Nephron (organoid): Measurements from ENCODE around the gene USP20.

Experiments
- H3K27ac Mint-ChIP-seq, 3 experiments: 2 replicates each; pipeline ENCODE4 v1.8.0; 2020; ENCODE audit warnings: mixed read lengths in 3 of 3, mild to moderate bottlenecking in 2 of 3, moderate library complexity in 1 of 3
- H3K27me3 Mint-ChIP-seq: 2 replicates; pipeline ENCODE4 v1.8.0; 2021; ENCODE audit warnings: low read depth, mild to moderate bottlenecking, moderate library complexity, mixed read lengths
- H3K36me3 Mint-ChIP-seq: 2 replicates; pipeline ENCODE4 v1.8.0; 2020; ENCODE audit warnings: low read depth, mixed read lengths
- H3K4me1 Mint-ChIP-seq: 2 replicates; pipeline ENCODE4 v1.8.0; 2020; ENCODE audit warnings: mixed read lengths
- H3K4me3 Mint-ChIP-seq, 3 experiments: 2 replicates each; pipeline ENCODE4 v1.8.0; 2020; ENCODE audit warnings: mild to moderate bottlenecking in 3 of 3, mixed read lengths in 3 of 3, moderate library complexity in 2 of 3
- H3K9me3 Mint-ChIP-seq: 2 replicates; pipeline ENCODE4 v1.8.0; 2020; ENCODE audit warnings: mixed read lengths
- CTCF ChIP-seq, 3 experiments: fragments of 200-600 bp; sonication (generic); IDR thresholded peaks; one replicate each; pipeline ENCODE4 v1.5.0; 2021; ENCODE audit warnings: antibody characterized with exemption in 3 of 3; ENCODE audit not compliant: unreplicated experiment in 3 of 3

Gene USP20

DNA sequence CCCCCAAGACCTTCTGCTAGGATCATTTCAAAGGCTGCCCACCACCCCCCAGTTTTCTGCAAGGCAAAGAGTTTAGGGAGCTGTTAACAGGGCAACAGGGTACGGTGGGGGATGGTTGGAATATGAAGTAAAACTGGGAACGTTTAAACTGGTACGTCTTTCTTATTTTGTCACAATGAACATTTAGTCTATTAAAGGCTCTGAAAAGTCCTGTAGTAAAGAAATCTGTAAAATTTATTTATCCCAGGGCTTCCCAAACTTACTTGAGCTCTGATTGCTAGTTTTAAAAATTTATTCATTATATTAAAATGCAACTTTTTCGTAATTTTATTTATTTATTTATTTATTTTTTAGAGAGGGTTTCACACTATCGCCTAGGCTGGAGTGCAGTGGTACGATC, 62.0 kb downstream of the USP20 start:
- H3K4me3 Mint-ChIP-seq, result no peak overlapping the region
- TF ChIP-seq CTCF (IDR thresholded peaks at IDR 0.05; ENCODE audit: unreplicated experiment in 3 of 3), result no peak
- peaks cover 61% of the 10 kb centered on the region for H3K36me3 Mint-ChIP-seq
- H3K27me3 Mint-ChIP-seq, result no peaks in the 10 kb centered on the region
- peaks cover 6% of the 10 kb centered on the region for H3K4me1 Mint-ChIP-seq
- H3K9me3 Mint-ChIP-seq, result no peaks in the 10 kb centered on the region
- no peak overlapping the region for H3K27ac Mint-ChIP-seq

GRCh38 chr9:129898185-129898584, 62.9 kb downstream of the USP20 start:
- Mint-ChIP-seq H3K4me3 (no peak overlapping the region), H3K27me3 (no peaks in the 10 kb centered on the region), H3K4me1 (no peaks in the 10 kb centered on the region), H3K27ac (no peak overlapping the region), H3K36me3 (peaks cover 66% of the 10 kb centered on the region), H3K9me3 (no peaks in the 10 kb centered on the region)
- no peak for TF ChIP-seq CTCF (IDR thresholded peaks at IDR 0.05; ENCODE audit: unreplicated experiment in 3 of 3)

DNA sequence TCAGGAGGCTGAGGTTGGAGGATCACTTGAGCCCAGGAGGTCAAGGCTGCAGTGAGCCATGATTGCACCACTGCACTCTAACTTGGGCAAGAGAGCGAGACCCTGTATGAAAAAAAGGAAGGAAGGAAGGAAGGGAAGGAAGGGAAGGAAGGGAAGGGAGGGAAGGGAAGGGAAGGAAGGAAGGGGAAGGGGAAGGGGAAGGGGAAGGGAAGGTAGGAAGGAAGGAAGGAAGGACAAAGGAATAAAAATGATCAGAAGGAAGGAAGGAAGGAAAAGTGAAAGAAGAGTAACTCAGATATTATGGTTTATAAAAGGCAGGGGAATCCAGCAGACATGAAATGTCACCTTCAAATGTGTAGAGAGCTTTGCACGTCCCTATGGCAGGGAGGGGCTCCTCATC, 64.4 kb downstream of the USP20 start:
- no peak overlapping the region for H3K27ac Mint-ChIP-seq
- H3K9me3 Mint-ChIP-seq, result no peaks in the 10 kb centered on the region
- TF ChIP-seq CTCF (IDR thresholded peaks at IDR 0.05; ENCODE audit: unreplicated experiment in 3 of 3), result no peak
- H3K4me3 Mint-ChIP-seq, result no peak overlapping the region
- H3K27me3 Mint-ChIP-seq, result no peaks in the 10 kb centered on the region
- H3K4me1 Mint-ChIP-seq, result no peaks in the 10 kb centered on the region
- H3K36me3 Mint-ChIP-seq, result peaks cover 65% of the 10 kb centered on the region

DNA sequence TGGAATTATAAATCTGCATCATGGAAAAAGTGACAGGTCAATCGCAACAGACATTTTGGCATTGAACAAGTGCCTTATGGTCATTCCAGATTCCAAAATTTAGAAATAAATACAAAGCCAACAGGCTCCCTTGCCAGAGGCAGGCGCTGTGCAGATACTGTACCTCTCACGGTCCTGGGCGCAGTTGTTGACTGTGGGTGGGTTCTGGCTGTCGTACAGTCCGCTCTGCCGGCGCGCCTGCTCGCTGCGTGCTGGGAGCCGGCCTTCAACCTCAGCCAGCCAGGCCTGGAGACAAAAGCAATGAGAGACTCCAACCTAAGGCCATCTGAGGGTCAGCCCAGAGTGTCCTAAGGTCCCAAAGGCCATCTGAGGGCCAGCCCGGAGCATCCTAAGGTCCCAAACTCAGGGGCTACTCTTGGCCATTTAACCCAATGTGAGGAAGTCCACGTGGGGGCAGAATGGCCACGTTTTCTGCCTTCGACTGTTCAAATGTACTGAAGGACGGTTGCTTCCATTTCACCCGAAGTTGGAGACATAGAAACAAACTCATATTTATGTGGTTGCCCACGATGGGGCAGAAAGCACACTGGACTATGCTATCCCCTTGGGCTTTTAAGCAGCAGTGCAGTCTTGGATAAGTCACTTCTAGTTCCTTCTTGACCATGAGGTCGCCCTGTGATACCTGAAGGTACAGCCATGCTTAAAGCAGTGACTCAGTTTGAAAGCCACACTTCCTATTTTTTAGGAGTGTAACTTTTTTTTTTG, 65.2 kb downstream of the USP20 start:
- H3K4me3 Mint-ChIP-seq, result no peak overlapping the region
- H3K27ac Mint-ChIP-seq, result no peak overlapping the region
- no peak for TF ChIP-seq CTCF (IDR thresholded peaks at IDR 0.05; ENCODE audit: unreplicated experiment in 3 of 3)
- peaks cover 66% of the 10 kb centered on the region for H3K36me3 Mint-ChIP-seq
- no peaks in the 10 kb centered on the region for H3K9me3 Mint-ChIP-seq
- no peaks in the 10 kb centered on the region for H3K4me1 Mint-ChIP-seq
- no peaks in the 10 kb centered on the region for H3K27me3 Mint-ChIP-seq

GRCh38 chr9:129901993-129902739, 66.9 kb downstream of the USP20 start:
- Mint-ChIP-seq H3K27me3 (no peaks in the 10 kb centered on the region), H3K27ac (no peak overlapping the region), H3K4me3 (no peak overlapping the region), H3K36me3 (peaks cover 65% of the 10 kb centered on the region), H3K4me1 (no peaks in the 10 kb centered on the region), H3K9me3 (no peaks in the 10 kb centered on the region)
- TF ChIP-seq CTCF (IDR thresholded peaks at IDR 0.05; ENCODE audit: unreplicated experiment in 3 of 3), result no peak
